ENCODE results near the gene B3GAT3. TPM values are rescaled to one million over a fixed set of nuclear protein-coding genes. Genes with fewer than 3 reads are reported as not detected.

The B3GAT3 gene
- 10 to 100 TPM; 63.0 to 64.8 TPM for total RNA-seq

GRCh38 chr11:62621567-62622470 is at the start of gene B3GAT3:
TSS of gene B3GAT3 (minus strand) at chr11:62621986. CDS start at chr11:62621947, 39 bp downstream.
- Mint-ChIP-seq H3K9me3 (ENCODE audit: insufficient read depth) (no peaks in the 10 kb centered on the region), H3K36me3 (ENCODE audit: low read depth) (peaks cover 44% of the 10 kb centered on the region), H3K27me3 (ENCODE audit: low read depth) (no peaks in the 10 kb centered on the region), H3K4me3 (peak within 1 kb of the TSS; percentile 86), H3K27ac (peak within 1 kb of the TSS; percentile 97), H3K4me1 (ENCODE audit: low read depth) (peaks cover 29% of the 10 kb centered on the region)
- CTCF ChIA-PET, result interaction anchor here (1.0 to 3.4 kb wide), 12 partner anchors 10 to 240 kb away, joined by 3 to 18 read pairs (median 4); partner anchors contain the start of genes EML3, MTA2 and TUT1
- ATAC-seq (peak; percentile 90), DNase-seq (peak; percentile 98)
- POLR2A ChIA-PET, result interaction anchor here (0.8 to 3.6 kb wide), 21 partner anchors 9 to 234 kb away, joined by 3 to 29 read pairs (median 5); partner anchors contain the start of genes C11orf98, CSKMT, EEF1G and EML3

- ATAC-seq (peak; percentile 20), DNase-seq (no peak)
- ChIA-PET POLR2A (interaction anchor here (0.6 to 6.0 kb wide), 27 partner anchors 8 to 211 kb away, joined by 3 to 39 read pairs (median 6); partner anchors contain the start of genes BSCL2, EML3, HNRNPUL2 and INTS5), CTCF (interaction anchor here (0.9 to 3.5 kb wide), 9 partner anchors 9 to 115 kb away, joined by 3 to 13 read pairs (median 8); partner anchors contain the start of genes EML3, LRRN4CL, TAF6L and TUT1)
- H3K36me3 Mint-ChIP-seq (ENCODE audit: low read depth), result peaks cover 61% of the 10 kb centered on the region
- H3K9me3 Mint-ChIP-seq (ENCODE audit: insufficient read depth), result no peaks in the 10 kb centered on the region
- peak overlapping the region; percentile 99 for H3K4me3 Mint-ChIP-seq
- H3K4me1 Mint-ChIP-seq (ENCODE audit: low read depth), result peaks cover 66% of the 10 kb centered on the region
- H3K27me3 Mint-ChIP-seq (ENCODE audit: low read depth), result no peaks in the 10 kb centered on the region
- peak overlapping the region; percentile 99 for H3K27ac Mint-ChIP-seq
Observed at GRCh38 chr11:62671236-62671607, 49.4 kb upstream of the B3GAT3 start.

DNA sequence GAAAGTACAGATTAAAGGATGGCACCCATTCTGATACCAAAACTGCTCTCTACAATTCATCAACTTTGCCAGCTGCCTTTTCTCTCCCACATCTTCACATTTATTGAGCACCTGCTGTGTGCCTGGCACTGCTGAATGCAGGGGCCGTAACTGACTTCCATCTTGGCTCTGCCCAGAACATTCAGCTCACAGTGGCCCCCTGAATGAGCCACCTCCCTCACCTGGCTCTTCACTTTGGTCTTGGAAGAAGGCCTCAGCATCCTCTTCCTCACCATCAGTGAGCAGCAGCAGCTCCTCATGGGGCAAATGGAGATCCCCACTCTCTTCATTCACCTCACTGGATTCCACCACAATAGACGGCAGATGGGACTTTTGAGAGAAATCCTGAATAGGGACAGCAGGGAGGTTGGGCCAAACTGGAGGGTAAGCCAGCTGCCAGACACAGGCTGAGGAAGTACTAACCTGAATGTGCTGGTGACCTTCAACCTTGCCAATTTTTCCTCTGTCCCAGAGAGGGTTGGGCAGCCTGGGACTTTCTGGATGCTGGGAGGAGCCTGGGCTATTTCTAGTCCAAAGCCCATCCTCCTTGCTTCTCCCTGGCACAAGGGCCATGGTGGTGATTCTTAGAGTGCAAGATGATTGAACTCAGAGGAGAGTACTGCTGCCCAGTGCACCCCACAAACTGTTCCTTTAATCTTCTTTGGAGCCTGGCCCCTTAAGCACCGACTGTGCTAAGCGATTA is 47.8 kb upstream of the B3GAT3 start:
- Mint-ChIP-seq H3K4me1 (ENCODE audit: low read depth) (peaks cover 63% of the 10 kb centered on the region), H3K4me3 (peak overlapping the region; percentile 99), H3K27me3 (ENCODE audit: low read depth) (no peaks in the 10 kb centered on the region), H3K9me3 (ENCODE audit: insufficient read depth) (no peaks in the 10 kb centered on the region), H3K36me3 (ENCODE audit: low read depth) (peaks cover 70% of the 10 kb centered on the region), H3K27ac (peak overlapping the region; percentile 99)
- POLR2A ChIA-PET, result interaction anchor here (1.0 to 6.0 kb wide), 7 partner anchors 17 to 171 kb away, joined by 3 to 39 read pairs (median 21); partner anchors contain the start of genes B3GAT3, GANAB, INTS5 and TUT1
- ATAC-seq (no peak), DNase-seq (no peak)
- CTCF ChIA-PET, result interaction anchor here (1.1 to 3.5 kb wide), 4 partner anchors 16 to 117 kb away, joined by 3 to 11 read pairs (median 4); partner anchors contain the start of genes INTS5 and TUT1

GRCh38 chr11:62667460-62667859 is 45.7 kb upstream of the B3GAT3 start:
- peaks cover 68% of the 10 kb centered on the region for H3K36me3 Mint-ChIP-seq (ENCODE audit: low read depth)
- CTCF ChIA-PET, result interaction anchor here (0.9 to 2.1 kb wide), 6 partner anchors 11 to 119 kb away, joined by 3 to 12 read pairs (median 3); partner anchors contain the start of genes MTA2 and TUT1

GRCh38 chr11:62666259-62666926 is 44.6 kb upstream of the B3GAT3 start:
- no peaks in the 10 kb centered on the region for H3K9me3 Mint-ChIP-seq (ENCODE audit: insufficient read depth)
- ChIA-PET POLR2A (interaction anchor here (1.1 to 6.1 kb wide), 20 partner anchors 9 to 215 kb away, joined by 3 to 76 read pairs (median 14); partner anchors contain the start of genes B3GAT3, BSCL2, GANAB and GNG3), CTCF (interaction anchor here (1.1 to 3.4 kb wide), 5 partner anchors 15 to 120 kb away, joined by 3 to 23 read pairs (median 6); partner anchors contain the start of gene TUT1)
- H3K27me3 Mint-ChIP-seq (ENCODE audit: low read depth), result no peaks in the 10 kb centered on the region
- peak overlapping the region; percentile 98 for H3K4me3 Mint-ChIP-seq
- ATAC-seq (no peak), DNase-seq (no peak)
- peak overlapping the region; percentile 93 for H3K27ac Mint-ChIP-seq
- peaks cover 65% of the 10 kb centered on the region for H3K36me3 Mint-ChIP-seq (ENCODE audit: low read depth)
- H3K4me1 Mint-ChIP-seq (ENCODE audit: low read depth), result peaks cover 50% of the 10 kb centered on the region

More at GRCh38 chr11:62667460-62667859, 45.7 kb upstream of the B3GAT3 start:
- H3K4me1 Mint-ChIP-seq (ENCODE audit: low read depth), result peaks cover 56% of the 10 kb centered on the region
- no peaks in the 10 kb centered on the region for H3K9me3 Mint-ChIP-seq (ENCODE audit: insufficient read depth)
- no peak for DNase-seq
- H3K27me3 Mint-ChIP-seq (ENCODE audit: low read depth), result no peaks in the 10 kb centered on the region
- peak overlapping the region; percentile 93 for H3K27ac Mint-ChIP-seq
- POLR2A ChIA-PET, result interaction anchor here (1.0 to 6.1 kb wide), 13 partner anchors 9 to 188 kb away, joined by 3 to 76 read pairs (median 7); partner anchors contain the start of genes B3GAT3, GANAB, INTS5 and MTA2
- ATAC-seq, result no peak
- H3K4me3 Mint-ChIP-seq, result peak overlapping the region; percentile 98

DNA sequence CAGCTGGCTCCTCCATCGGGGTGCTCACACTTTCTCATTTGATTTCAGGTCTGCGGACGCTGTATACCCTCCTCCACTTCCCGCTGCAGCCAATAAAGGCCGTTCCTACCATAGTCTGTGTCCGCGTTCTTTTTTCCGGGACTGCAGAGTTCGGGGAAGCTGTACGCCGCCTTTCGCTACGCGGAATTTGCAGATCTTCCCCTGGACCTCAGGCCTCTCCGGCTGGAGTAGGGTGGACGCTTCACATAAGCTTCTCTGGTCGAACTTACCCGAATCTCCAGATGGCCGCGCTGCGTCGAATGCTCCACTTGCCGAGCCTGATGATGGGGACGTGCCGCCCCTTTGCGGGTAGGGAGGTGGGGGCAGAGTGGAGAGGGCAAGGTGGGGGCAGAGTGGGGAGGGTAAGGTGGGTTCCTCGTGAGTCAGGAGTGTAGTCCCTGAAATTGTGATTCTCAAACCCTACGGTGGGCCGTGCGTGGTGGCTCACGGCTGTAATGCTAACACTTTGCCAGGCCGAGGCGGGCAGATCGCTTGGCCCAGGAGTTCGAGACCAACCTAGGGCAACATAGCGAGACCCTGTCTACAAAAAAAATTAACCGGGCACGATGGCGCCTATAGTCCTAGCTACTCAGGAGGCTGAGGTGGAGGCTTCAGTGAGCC is 43.9 kb upstream of the B3GAT3 start:
- ChIA-PET POLR2A (interaction anchor here (0.5 to 6.1 kb wide), 48 partner anchors 10 to 1752 kb away, joined by 3 to 76 read pairs (median 6); partner anchors contain the start of genes B3GAT3, BSCL2, EEF1G and GANAB), CTCF (interaction anchor here (1.0 to 3.4 kb wide), 24 partner anchors 10 to 273 kb away, joined by 3 to 23 read pairs (median 5); partner anchors contain the start of genes EML3, HNRNPUL2, INTS5 and ROM1)
- Mint-ChIP-seq H3K27me3 (ENCODE audit: low read depth) (no peaks in the 10 kb centered on the region), H3K36me3 (ENCODE audit: low read depth) (peaks cover 62% of the 10 kb centered on the region), H3K4me1 (ENCODE audit: low read depth) (peaks cover 44% of the 10 kb centered on the region), H3K9me3 (ENCODE audit: insufficient read depth) (no peaks in the 10 kb centered on the region), H3K4me3 (peak overlapping the region; percentile 98), H3K27ac (peak overlapping the region; percentile 93)
- peak; percentile 24 for ATAC-seq
- peak; percentile 74 for DNase-seq

DNA sequence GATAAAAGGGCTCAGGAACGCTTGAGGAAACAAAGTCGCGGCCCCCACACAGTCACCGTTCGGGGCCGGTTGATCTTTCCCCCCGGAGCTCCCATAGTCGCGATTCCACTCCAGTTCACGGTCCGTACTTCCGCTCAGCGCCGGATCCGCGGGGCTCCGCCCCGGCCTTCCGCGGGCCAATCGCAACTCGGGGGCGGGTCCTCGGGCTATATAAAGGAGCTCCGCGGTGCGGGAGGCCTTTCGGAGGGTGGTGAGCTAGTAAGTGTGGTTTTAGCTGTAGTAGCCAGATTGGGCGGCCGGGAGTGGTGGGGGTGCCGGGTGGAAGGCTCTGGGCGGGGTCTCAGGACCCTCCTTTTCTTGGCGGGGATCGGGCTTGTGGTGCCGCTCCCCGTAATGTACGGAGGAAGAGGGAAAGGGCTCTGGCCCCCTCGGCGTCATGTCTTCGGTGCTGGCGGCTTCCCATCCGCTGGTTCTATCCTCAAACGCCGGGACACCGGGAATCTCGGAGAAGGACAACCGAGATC is 43.4 kb upstream of the B3GAT3 start, which contains the start of the genes C11orf98 and CSKMT:
C11orf98 (minus strand) TSS at position 136 of the 524 bp plus-strand sequence; CDS start at position 95, 41 bp downstream.
CSKMT (plus strand) TSS at position 238 of the 524 bp plus-strand sequence. CDS start 568 bp downstream, outside the sequence.
- ChIA-PET POLR2A (interaction anchor here (0.5 to 6.1 kb wide), 53 partner anchors 9 to 1751 kb away, joined by 3 to 76 read pairs (median 6); partner anchors contain the start of genes B3GAT3, BSCL2, EEF1G and GANAB), CTCF (interaction anchor here (0.8 to 3.4 kb wide), 31 partner anchors 10 to 272 kb away, joined by 3 to 23 read pairs (median 4); partner anchors contain the start of genes EML3, HNRNPUL2, INTS5 and POLR2G)
- H3K36me3 Mint-ChIP-seq (ENCODE audit: low read depth), result peaks cover 59% of the 10 kb centered on the region
- ATAC-seq, result peak; percentile 93
- H3K27ac Mint-ChIP-seq, result peak within 1 kb of the TSS; percentile 93
- no peaks in the 10 kb centered on the region for H3K9me3 Mint-ChIP-seq (ENCODE audit: insufficient read depth)
- peak; percentile 97 for DNase-seq
- peak within 1 kb of the TSS; percentile 98 for H3K4me3 Mint-ChIP-seq
- peaks cover 38% of the 10 kb centered on the region for H3K4me1 Mint-ChIP-seq (ENCODE audit: low read depth)
- H3K27me3 Mint-ChIP-seq (ENCODE audit: low read depth), result no peaks in the 10 kb centered on the region

DNA sequence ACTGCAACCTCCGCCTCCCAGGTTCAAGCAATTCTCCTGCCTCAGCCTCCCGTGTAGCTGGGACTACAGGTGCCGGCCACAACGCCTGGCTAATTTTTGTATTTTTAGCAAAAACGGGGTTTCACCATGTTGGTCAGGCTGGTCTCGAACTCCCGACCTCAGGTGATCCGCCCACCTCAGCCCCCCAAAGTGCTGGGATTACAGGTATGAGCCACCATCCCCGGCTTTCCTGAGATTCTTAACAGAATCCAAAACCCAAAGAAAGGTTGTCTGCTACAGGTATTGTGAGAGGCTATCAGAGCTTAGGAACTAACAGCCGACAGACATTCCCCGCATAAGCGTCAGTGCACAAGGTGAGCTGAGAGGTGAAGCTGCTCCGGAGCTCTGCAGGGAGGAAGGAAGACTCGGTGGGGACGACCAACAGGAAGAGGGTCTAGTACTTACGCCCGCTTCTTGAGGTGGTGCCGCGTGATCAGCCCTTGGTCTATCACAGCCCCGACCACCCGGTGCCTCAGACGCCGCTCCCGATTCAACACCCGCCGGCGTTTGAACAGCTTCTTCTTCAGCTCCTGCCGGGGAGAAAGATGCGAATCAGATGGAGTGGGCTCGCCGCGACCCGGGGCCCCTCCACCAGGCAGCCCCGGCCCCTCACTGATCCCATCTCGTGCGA is 42.8 kb upstream of the B3GAT3 start:
- H3K4me1 Mint-ChIP-seq (ENCODE audit: low read depth), result peaks cover 33% of the 10 kb centered on the region
- peak; percentile 76 for DNase-seq
- ChIA-PET POLR2A (interaction anchor here (0.7 to 6.1 kb wide), 50 partner anchors 7 to 1751 kb away, joined by 3 to 76 read pairs (median 6); partner anchors contain the start of genes B3GAT3, BSCL2, EEF1G and GANAB), CTCF (interaction anchor here (0.8 to 3.4 kb wide), 31 partner anchors 9 to 272 kb away, joined by 3 to 23 read pairs (median 4); partner anchors contain the start of genes EML3, HNRNPUL2, INTS5 and POLR2G)
- H3K9me3 Mint-ChIP-seq (ENCODE audit: insufficient read depth), result no peaks in the 10 kb centered on the region
- peak; percentile 48 for ATAC-seq
- H3K27ac Mint-ChIP-seq, result peak overlapping the region; percentile 93
- H3K36me3 Mint-ChIP-seq (ENCODE audit: low read depth), result peaks cover 57% of the 10 kb centered on the region
- H3K27me3 Mint-ChIP-seq (ENCODE audit: low read depth), result no peaks in the 10 kb centered on the region
- peak overlapping the region; percentile 98 for H3K4me3 Mint-ChIP-seq

All from activated CD8-positive, alpha-beta T cell treated with anti-CD3 and anti-CD28 coated beads, Interleukin-2, amount 10 ng/mL, durations not matched to agents 7 days and 5 days (primary cell).